Measurements from ENCODE around the gene PYCR2.

The PYCR2 gene

GRCh38 chr1:225919906-225920305 lies 4.1 kb downstream of the PYCR2 start:
- DNase-seq (ENCODE audit: low read depth in 2 of 2): peak in 1 of 2 experiments; percentile 15

GRCh38 chr1:225918280-225918679 lies 5.8 kb downstream of the PYCR2 start:
- no peak for DNase-seq (ENCODE audit: low read depth in 2 of 2)

- DNase-seq (ENCODE audit: low read depth in 2 of 2): no peak
These were observed 6.5 kb downstream of the PYCR2 start for GRCh38 chr1:225917536-225917935.

DNA sequence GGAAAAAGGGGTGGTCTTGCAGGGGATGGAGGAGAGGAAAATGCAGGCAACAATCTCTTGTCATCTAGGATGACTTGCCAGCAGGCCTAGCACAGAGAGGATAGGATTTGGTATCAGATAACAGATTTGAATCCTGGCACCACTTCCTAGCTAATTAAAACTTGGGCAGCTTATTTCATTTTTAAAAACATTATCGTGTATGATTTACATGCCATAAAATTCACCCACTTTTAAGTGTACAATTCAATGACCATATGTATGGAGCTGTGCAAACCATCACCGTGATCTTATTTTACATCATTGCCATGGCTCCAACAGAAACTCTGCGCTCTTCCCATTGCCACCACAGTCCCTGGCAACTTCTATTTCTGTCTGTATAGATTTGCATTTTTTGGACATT lies 6.9 kb downstream of the PYCR2 start:
- no peak for DNase-seq (ENCODE audit: low read depth in 2 of 2)

- DNase-seq (ENCODE audit: low read depth in 2 of 2): no peak
These were observed 8.5 kb downstream of the PYCR2 start for GRCh38 chr1:225915538-225915991.

- no peak for DNase-seq (ENCODE audit: low read depth in 2 of 2)
These were observed 9.1 kb downstream of the PYCR2 start for GRCh38 chr1:225914947-225915346.

DNA sequence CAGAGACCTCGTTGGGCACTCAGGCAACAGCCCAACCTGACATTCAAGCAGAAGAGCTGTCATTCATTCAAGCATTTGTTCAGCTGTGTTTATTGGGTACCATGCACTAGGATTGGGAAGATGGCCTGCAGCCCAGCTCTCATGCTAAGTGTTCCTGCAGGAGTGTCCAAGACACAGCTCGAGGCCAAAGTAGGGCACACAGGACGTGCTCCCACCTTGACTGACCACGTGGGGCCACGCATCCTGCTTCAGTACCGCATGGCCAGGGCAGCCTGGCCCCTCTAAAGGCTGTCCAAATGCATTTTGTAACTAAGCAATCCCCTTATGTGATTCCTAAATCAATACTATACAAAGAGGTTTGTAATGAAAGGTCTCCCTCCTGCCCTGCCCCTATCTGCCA lies 9.7 kb downstream of the PYCR2 start:
- no peak for DNase-seq (ENCODE audit: low read depth in 2 of 2)

DNA sequence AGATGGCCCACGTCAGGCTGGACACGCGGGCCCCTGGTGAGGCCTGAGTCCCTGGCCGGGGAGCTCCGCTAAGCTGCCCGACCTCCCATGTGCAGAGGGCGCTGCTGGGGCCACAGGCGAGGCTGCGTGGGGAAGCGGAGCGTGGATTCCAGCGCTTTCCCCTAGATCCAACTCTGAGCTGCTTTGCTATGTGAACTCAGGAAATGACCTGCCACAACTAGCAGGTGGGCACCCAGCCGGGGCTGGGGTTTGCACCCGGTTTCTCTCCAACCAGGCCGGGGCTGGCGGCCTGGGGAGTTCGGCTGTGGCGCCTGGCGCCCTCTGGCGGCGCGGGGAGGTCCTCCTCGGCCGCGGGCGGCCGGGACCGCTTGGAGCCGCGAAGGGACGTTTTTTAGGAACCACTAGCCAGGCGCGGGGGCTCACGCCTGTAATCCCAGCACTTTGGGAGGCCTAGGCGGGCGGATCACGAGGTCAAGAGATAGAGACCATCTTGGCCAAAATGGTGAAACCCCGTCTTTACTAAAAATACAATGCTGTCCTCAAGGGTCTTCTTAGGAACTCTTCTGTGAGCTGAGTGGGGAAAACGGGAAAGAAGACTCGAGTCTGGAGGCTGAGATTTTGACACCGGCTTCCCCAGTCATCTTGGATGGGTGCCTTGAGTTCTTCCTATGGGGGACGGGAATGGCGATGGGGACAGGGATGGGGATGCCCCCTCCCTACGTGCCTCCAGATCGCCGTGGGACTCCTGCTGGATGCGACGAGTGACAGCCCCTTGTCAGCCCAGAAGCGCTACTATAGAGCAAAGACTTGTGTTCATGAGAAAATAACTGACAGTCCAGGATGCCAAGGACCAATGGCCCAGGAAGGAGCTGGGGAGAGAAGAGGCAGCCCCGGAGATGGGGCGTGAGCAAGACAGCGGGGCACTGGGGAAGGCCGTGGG lies 12.6 kb downstream of the PYCR2 start:
- DNase-seq (ENCODE audit: low read depth in 2 of 2): peak; percentile 42 to 59

DNA sequence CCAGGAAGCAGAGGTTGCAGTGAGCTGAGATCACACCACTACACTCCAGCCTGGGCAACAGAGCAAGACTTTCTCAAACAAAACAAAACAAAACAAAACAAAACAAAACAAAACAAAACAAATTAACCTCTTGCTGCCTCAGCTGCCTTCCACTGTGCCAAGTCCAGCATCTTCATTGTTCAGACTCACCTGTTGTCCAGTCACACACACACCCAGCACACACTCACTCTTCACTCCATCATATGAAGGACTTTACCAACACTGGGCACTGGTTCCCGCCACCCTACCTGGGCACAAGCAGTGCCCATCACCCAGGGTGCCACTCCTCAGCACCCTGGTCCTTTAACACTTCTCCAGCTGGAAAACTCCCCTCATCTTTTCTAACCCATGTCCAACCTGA lies 14.6 kb downstream of the PYCR2 start:
- DNase-seq (ENCODE audit: low read depth in 2 of 2): no peak

DNA sequence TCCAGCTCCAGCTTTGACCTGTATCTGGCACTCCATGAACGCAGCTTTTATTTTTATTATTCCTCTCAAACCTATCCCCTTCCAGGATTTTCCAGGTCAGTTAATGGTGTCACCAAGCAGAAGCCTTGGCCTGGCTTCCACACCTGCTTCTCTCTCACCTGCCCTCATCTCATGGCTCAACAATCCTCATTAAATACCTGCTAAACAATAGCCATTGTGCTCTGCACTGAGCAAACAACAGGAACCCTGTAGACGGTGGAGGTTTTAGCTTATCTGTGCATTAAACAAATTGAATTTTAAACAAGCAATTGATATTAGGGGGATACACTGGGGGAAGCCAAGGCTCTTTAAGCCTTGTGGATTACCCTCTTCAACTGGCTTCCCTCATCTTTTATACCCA lies 15.3 kb downstream of the PYCR2 start:
- DNase-seq (ENCODE audit: low read depth in 2 of 2): no peak

DNA sequence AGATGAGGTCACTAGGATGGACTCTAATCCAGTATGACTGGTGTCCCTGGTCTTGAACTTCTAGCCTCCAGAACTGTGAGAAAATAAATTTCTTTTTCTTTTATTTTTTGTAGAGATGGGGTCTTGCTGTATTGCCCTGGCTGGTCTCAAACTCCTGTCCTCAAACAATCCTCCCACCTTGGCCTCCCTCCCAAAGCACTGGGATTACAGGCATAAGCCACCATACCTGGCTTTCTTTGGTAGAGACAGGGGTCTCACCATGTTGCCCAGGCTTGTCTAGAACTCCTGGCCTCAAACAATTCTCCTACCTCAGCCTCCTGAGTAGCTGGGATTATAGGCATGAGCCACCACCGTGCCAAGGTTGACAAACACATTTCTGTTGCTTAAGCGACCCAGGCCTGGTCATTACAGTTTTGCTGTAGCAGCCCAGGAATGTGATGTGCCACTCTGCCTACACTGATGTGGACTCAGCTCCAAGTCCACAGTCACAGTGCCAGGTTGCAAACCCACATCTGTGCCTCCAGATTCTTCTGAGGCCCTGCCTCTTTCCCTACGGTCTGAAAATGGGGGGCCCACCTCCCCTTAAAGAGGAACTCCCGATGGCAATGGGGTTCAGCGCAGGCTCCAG lies 15.9 kb downstream of the PYCR2 start:
- no peak for DNase-seq (ENCODE audit: low read depth in 2 of 2)

DNA sequence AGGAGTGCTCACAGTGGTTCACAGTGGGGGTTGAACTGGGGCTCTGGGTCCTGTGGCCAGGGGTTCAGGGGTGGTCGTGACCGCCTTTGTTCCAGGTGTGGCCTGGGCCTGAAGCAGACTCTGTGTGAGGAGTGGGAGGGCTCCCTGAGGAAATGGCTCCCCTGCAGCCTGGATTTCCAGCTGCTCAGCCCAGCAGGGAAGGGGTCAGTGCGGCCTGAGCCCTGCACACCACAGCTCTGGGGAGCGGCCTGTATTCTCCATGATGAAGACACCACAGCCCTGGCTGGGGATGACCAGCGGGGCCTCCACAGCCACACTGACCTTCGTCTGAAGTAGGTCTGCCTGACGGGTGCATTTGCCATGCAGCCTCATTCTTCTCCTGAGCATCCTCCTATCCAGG lies 16.7 kb downstream of the PYCR2 start:
- no peak for DNase-seq (ENCODE audit: low read depth in 2 of 2)

GRCh38 chr1:225906467-225906866 lies 17.6 kb downstream of the PYCR2 start:
- DNase-seq (ENCODE audit: low read depth in 2 of 2): no peak

DNA sequence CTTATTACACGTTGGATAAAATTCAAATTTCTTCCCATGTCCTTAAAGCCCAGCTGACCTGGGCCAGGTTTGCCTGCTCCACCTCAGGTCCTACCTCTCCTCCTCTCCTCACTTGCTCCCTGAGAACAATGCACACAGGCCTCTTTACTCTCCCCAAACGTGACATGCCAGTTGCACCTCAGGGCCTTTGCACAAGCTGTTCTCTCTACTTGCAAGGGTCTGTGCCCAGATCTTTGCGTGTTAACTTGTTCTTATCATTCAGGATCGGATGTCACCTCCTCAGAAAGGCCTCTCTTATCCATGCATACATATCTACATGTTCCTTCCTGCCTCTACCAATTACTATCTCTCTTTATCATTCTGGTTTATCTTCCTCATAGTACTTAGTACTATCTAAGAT lies 20.4 kb downstream of the PYCR2 start:
- DNase-seq (ENCODE audit: low read depth in 2 of 2): no peak

- no peak for DNase-seq (ENCODE audit: low read depth in 2 of 2)
These were observed 24.8 kb downstream of the PYCR2 start for GRCh38 chr1:225899044-225899925.

GRCh38 chr1:225897595-225898514 lies 26.2 kb downstream of the PYCR2 start:
- no peak for DNase-seq (ENCODE audit: low read depth in 2 of 2)

DNA sequence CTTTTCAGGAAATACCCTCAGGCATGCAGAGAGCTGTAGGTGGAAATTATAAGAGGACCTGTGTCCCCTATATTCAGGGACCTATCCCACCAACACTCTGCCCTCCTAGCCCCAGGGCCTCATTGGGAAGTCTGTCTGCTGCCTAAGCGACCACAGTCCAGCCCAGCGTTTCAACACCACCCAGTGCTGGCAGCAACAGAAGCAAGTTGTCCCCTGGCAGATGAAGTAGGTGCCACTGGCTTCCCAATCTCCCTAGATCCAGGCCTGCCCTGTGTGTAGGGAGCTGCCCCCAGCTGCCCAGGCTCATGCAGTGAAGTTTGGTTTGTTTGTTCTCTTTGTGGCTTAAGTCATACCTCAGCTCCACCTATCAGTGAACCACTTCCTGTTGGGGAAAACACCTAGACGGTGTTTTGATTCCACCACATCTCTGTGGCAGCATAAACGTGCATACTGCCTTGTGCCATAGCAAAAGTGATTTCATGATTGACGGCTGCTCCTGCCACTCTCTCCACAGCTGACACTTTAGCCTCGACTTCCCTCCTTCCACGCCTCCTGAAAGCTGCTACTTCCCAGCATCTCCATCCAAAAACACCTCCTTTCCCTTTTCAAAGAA lies 27.0 kb downstream of the PYCR2 start:
- peak; percentile 33 to 49 for DNase-seq (ENCODE audit: low read depth in 2 of 2)

DNA sequence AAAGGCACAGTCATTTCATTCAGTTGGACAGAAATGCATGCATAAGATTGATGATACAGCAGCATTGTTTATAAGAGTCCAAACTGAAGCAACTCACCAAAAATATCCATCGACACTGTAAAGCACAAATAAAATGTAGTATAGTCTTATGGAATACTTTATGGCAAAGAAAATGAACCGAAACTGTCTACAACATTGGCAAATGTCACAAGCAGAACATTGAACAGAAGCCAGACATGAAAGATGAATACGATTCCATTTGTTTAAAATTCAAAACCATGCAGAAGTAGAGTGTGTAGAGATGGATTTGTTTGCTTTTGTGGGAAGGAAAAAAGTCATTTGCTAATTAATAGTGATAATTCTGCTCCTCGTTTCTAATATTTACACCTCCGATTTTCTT lies 27.6 kb downstream of the PYCR2 start:
- DNase-seq (ENCODE audit: low read depth in 2 of 2): no peak

GRCh38 chr1:225892307-225892706 lies 31.7 kb downstream of the PYCR2 start:
- DNase-seq (ENCODE audit: low read depth in 2 of 2): no peak

DNA sequence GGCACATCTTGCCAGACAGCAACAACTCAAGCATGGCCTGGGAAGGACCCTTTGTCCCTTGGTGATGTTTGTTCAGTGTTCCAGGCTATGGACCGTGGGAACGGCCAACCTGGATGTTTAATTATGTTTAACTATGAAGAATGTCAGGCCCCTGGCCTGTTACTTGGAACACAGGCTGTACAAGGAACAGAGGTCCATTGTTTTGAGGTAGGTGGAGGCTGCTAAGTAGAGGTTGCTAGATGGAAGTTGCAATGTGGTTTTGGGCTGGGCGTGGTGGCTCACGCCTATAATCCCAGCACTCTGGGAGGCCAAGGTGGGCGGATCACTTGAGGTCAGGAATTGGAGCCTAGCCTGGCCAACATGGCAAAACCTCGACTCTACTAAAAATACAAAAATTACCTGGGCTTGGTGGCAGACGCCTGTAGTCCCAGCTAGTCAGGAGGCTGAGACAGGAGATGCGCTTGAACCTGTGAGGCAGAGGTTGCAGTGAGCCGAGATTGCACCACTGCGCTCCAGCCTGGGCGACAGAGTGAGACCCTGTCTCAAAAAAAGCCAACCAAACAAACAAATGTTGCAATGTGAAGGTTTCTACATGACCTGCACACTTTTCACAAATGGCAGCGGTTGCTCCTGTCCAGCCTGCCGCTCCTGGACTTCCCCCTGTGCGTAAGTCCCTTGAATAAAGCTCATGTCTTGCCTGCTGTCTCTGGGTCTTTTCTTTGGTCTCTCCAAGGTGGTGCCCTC lies 32.6 kb downstream of the PYCR2 start:
- no peak for DNase-seq (ENCODE audit: low read depth in 2 of 2)

Measured in stimulated activated CD4-positive, alpha-beta T cell treated with anti-CD3 and anti-CD28 coated beads, Interleukin-12 subunit alpha, Interleukin-12 subunit beta, amount 100 ng/mL, for 24 hours (primary cell).